Measurements from ENCODE around the gene KIZ.

KIZ gene

GRCh38 chr20:21208999-21209398, 83.1 kb downstream of the KIZ start:
- in situ Hi-C loops (cut with MboI; ENCODE audit: low pct_unique_long_range_greater_than_20kb, low sequenced_read_pairs) = no loop called here
- DNase-seq = no peak

- in situ Hi-C loops (cut with MboI; ENCODE audit: low pct_unique_long_range_greater_than_20kb, low sequenced_read_pairs) = no loop called here
Measured at GRCh38 chr20:21209668-21210067, 83.8 kb downstream of the KIZ start.

GRCh38 chr20:21213691-21214090, 87.8 kb downstream of the KIZ start:
- no peak for DNase-seq
- in situ Hi-C loops (cut with MboI; ENCODE audit: low pct_unique_long_range_greater_than_20kb, low sequenced_read_pairs) = no loop called here

More at GRCh38 chr20:21209668-21210067, 83.8 kb downstream of the KIZ start:
- DNase-seq = no peak

GRCh38 chr20:21214431-21214830, 88.5 kb downstream of the KIZ start:
- no peak for DNase-seq
- in situ Hi-C loops (cut with MboI; ENCODE audit: low pct_unique_long_range_greater_than_20kb, low sequenced_read_pairs) = no loop called here

GRCh38 chr20:21219686-21220085, 93.8 kb downstream of the KIZ start:
- in situ Hi-C loops (cut with MboI; ENCODE audit: low pct_unique_long_range_greater_than_20kb, low sequenced_read_pairs) = no loop called here
- DNase-seq = no peak

- in situ Hi-C loops (cut with MboI; ENCODE audit: low pct_unique_long_range_greater_than_20kb, low sequenced_read_pairs) = no loop called here
- DNase-seq = no peak
Measured at GRCh38 chr20:21224217-21224616, 98.3 kb downstream of the KIZ start.

- no peak for DNase-seq
- in situ Hi-C loops (cut with MboI; ENCODE audit: low pct_unique_long_range_greater_than_20kb, low sequenced_read_pairs) = loop anchor here (25.0 kb wide), 2 partner anchors 363 to 387 kb away; no protein-coding TSS in a partner anchor
Measured at GRCh38 chr20:21225215-21225947, 99.5 kb downstream of the KIZ start.

- in situ Hi-C loops (cut with MboI; ENCODE audit: low pct_unique_long_range_greater_than_20kb, low sequenced_read_pairs) = loop anchor here (25.0 kb wide), 2 partner anchors 366 to 384 kb away; no protein-coding TSS in a partner anchor
- no peak for DNase-seq
Measured at GRCh38 chr20:21228511-21228910, 102.6 kb downstream of the KIZ start.

- in situ Hi-C loops (cut with MboI; ENCODE audit: low pct_unique_long_range_greater_than_20kb, low sequenced_read_pairs) = loop anchor here (25.0 kb wide), 2 partner anchors 367 to 383 kb away; no protein-coding TSS in a partner anchor
- no peak for DNase-seq
Measured at GRCh38 chr20:21229163-21229562, 103.3 kb downstream of the KIZ start.

- no peak for DNase-seq
- in situ Hi-C loops (cut with MboI; ENCODE audit: low pct_unique_long_range_greater_than_20kb, low sequenced_read_pairs) = loop anchor here (10.0 to 25.0 kb wide), 3 partner anchors 275 to 382 kb away; no protein-coding TSS in a partner anchor
Measured at GRCh38 chr20:21230220-21230619, 104.3 kb downstream of the KIZ start.

- no peak for DNase-seq
- in situ Hi-C loops (cut with MboI; ENCODE audit: low pct_unique_long_range_greater_than_20kb, low sequenced_read_pairs) = loop anchor here (10.0 to 25.0 kb wide), 3 partner anchors 274 to 382 kb away; no protein-coding TSS in a partner anchor
Measured at GRCh38 chr20:21230686-21231085, 104.8 kb downstream of the KIZ start.

GRCh38 chr20:21232546-21233280, 106.8 kb downstream of the KIZ start:
- in situ Hi-C loops (cut with MboI; ENCODE audit: low pct_unique_long_range_greater_than_20kb, low sequenced_read_pairs) = loop anchor here (10.0 to 25.0 kb wide), 3 partner anchors 272 to 380 kb away; no protein-coding TSS in a partner anchor
- DNase-seq = no peak

- DNase-seq = no peak
- in situ Hi-C loops (cut with MboI; ENCODE audit: low pct_unique_long_range_greater_than_20kb, low sequenced_read_pairs) = loop anchor here (10.0 to 25.0 kb wide), 3 partner anchors 270 to 378 kb away; no protein-coding TSS in a partner anchor
Measured at GRCh38 chr20:21234324-21234723, 108.4 kb downstream of the KIZ start.

- no peak for DNase-seq
- in situ Hi-C loops (cut with MboI; ENCODE audit: low pct_unique_long_range_greater_than_20kb, low sequenced_read_pairs) = loop anchor here (10.0 to 25.0 kb wide), 3 partner anchors 270 to 377 kb away; no protein-coding TSS in a partner anchor
Measured at GRCh38 chr20:21234806-21235483, 109.1 kb downstream of the KIZ start.

- in situ Hi-C loops (cut with MboI; ENCODE audit: low pct_unique_long_range_greater_than_20kb, low sequenced_read_pairs) = loop anchor here (10.0 to 25.0 kb wide), 3 partner anchors 269 to 377 kb away; no protein-coding TSS in a partner anchor
- DNase-seq = peak; percentile 81
Measured at GRCh38 chr20:21235484-21236445, 109.9 kb downstream of the KIZ start.

- in situ Hi-C loops (cut with MboI; ENCODE audit: low pct_unique_long_range_greater_than_20kb, low sequenced_read_pairs) = loop anchor here (10.0 to 25.0 kb wide), 3 partner anchors 267 to 376 kb away; no protein-coding TSS in a partner anchor
- no peak for DNase-seq
Measured at GRCh38 chr20:21237956-21238799, 112.3 kb downstream of the KIZ start.

GRCh38 chr20:21238818-21239536, 113.1 kb downstream of the KIZ start:
- in situ Hi-C loops (cut with MboI; ENCODE audit: low pct_unique_long_range_greater_than_20kb, low sequenced_read_pairs) = loop anchor here (10.0 to 25.0 kb wide), 3 partner anchors 266 to 377 kb away; no protein-coding TSS in a partner anchor

More at GRCh38 chr20:21238818-21239536, 113.1 kb downstream of the KIZ start:
- no peak for DNase-seq

All from KBM-7 (cell line).